Activated T-cell treated with anti-CD3 and anti-CD28 coated beads, Interleukin-2, amount 50 U/mL, for 72 hours (primary cell): ENCODE measurements around the gene SWAP70. TPM values are rescaled to one million over a fixed set of nuclear protein-coding genes. Genes with fewer than 3 reads are reported as not detected.
"Not testable (repeated sequence)": the region's sequence is repeated elsewhere in the genome, so short reads cannot be mapped to it uniquely, and the experiment has no call there.

Experiments used
- ATAC-seq, 2 donors: fragments of 150-1000 bp; cut with Tn5 transposase; replicated peaks in 1 of 2; 2 replicates each; pipeline ENCODE4 v1.10.0; 2021; ENCODE audit warnings: moderate library complexity in 2 of 2, mild to moderate bottlenecking in 1 of 2
- DNase-seq, 2 donors: peaks; one replicate each; pipeline ENCODE4 v3.0.0; 2021 to 2022; ENCODE audit warnings: mixed read lengths in 1 of 2
- H3K27ac Mint-ChIP-seq: one replicate; pipeline ENCODE4 v1.8.0; 2022; ENCODE audit warnings: mild to moderate bottlenecking, moderate library complexity, mixed read lengths
- H3K27me3 Mint-ChIP-seq: one replicate; pipeline ENCODE4 v1.8.0; 2022; ENCODE audit warnings: low read depth, mixed read lengths
- H3K36me3 Mint-ChIP-seq, 2 donors: one replicate each; pipeline ENCODE4 v1.8.0; 2022; ENCODE audit warnings: mixed read lengths in 2 of 2, mild to moderate bottlenecking in 1 of 2; ENCODE audit not compliant: insufficient read depth in 2 of 2
- H3K4me1 Mint-ChIP-seq: one replicate; pipeline ENCODE4 v1.8.0; 2022; ENCODE audit warnings: low read depth, mixed read lengths
- H3K4me3 Mint-ChIP-seq, 2 donors: one replicate each; pipeline ENCODE4 v1.8.0; 2022; ENCODE audit warnings: mild to moderate bottlenecking in 2 of 2, mixed read lengths in 2 of 2, moderate library complexity in 2 of 2
- H3K9me3 Mint-ChIP-seq, 2 donors: one replicate each; pipeline ENCODE4 v1.8.0; 2022; ENCODE audit warnings: mixed read lengths in 2 of 2
- total RNA-seq, 2 donors: library from RNA; stranded (reverse); gene quantifications; one replicate each; pipeline ENCODE4 v1.2.3, GENCODE V29; 2022

SWAP70 gene
- total RNA-seq, result 10 to 100 TPM in 1 of 2 donors, 1 to 10 TPM in 1; 7.7 to 12.4 TPM

DNA sequence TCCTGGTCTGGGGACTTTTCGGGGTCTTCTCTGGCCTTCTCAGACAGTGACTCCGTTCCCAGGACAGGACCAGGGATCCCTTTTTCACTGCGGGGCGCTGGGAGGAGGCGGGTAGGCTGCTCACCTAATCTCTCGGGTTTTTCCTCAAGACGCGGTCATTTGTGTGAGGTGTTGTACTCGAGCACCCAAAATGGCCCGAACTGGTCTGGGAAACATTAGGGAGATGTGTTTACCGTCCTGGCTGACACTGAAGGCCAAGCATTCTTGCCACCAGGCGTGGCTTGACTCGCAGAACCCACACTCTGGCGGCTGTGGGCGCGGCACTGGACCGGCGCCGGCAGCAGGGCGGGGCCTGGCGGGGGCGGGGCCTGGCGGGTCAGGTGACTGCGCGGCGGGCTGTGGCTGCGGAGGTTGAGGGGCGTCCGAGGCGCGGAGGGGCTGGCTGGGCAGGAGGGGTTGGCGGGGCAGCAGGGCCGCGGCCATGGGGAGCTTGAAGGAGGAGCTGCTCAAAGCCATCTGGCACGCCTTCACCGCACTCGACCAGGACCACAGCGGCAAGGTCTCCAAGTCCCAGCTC lies at the start of gene SWAP70:
Gene SWAP70, plus strand, starts transcription at position 379 of the 577 bp plus-strand sequence. Its CDS starts 103 bp downstream, at position 482.
- Mint-ChIP-seq H3K9me3 (peaks cover 2% of the 10 kb centered on the region in 2 donors), H3K27ac (peak within 1 kb of the TSS; percentile 64)

GRCh38 chr11:9615031-9615451 lies 48.8 kb upstream of the SWAP70 start:
- DNase-seq, result peak in 1 of 2 donors; percentile 28
- Mint-ChIP-seq H3K4me1 (peaks cover 61% of the 10 kb centered on the region), H3K27me3 (no peaks in the 10 kb centered on the region), H3K4me3 (peak overlapping the region; percentile 87 to 99), H3K36me3 (no peaks in the 10 kb centered on the region), H3K27ac (no peak overlapping the region), H3K9me3 (no peaks in the 10 kb centered on the region)
- no peak for ATAC-seq

More for the DNA sequence above, at the start of gene SWAP70:
- H3K27me3 Mint-ChIP-seq, result peaks cover 34% of the 10 kb centered on the region
- H3K4me1 Mint-ChIP-seq, result peaks cover 28% of the 10 kb centered on the region
- peak; percentile 96 to 98 for ATAC-seq
- DNase-seq, result peak; percentile 87 to 90
- peak within 1 kb of the TSS; percentile 89 to 90 for H3K4me3 Mint-ChIP-seq
- peaks cover 5 to 17% of the 10 kb centered on the region in 2 donors for H3K36me3 Mint-ChIP-seq

DNA sequence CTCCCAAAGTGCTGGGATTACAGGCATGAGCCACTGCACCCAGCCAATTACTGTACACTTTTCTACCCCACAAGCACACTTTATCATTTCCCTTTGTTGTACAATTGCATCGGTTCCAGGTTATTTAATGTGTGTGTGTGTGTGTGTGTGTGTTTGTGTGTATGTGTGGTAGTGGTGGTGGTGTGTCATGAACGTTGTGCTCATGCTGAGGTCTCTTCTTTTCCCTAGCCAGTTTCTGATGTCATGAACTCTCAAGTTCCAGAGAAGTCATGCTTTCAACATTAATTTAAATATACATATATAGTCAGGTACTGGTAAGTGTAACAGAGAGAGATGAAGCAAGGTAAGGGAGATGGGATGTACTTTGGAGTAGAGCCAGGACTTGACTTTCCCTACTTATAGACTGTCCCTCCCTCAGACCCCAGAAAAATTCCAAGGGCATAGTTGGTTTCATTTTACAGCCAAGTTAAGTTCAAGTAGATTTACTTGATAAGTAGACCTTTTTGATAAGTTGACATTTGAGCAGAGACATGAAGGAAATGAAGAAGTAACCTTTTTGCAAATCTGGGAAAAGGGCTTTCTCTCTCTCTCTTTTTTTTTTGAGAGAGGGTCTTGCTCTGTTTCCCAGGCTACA lies 47.7 kb upstream of the SWAP70 start:
- Mint-ChIP-seq H3K9me3 (no peaks in the 10 kb centered on the region), H3K4me1 (peaks cover 56% of the 10 kb centered on the region), H3K27ac (no peak overlapping the region), H3K27me3 (no peaks in the 10 kb centered on the region), H3K4me3 (no peak overlapping the region), H3K36me3 (no peaks in the 10 kb centered on the region)
- ATAC-seq, result no peak
- no peak for DNase-seq

- DNase-seq, result peak; percentile 37 to 62
- no peaks in the 10 kb centered on the region for H3K36me3 Mint-ChIP-seq
- peak; percentile 19 to 23 for ATAC-seq
- no peaks in the 10 kb centered on the region for H3K27me3 Mint-ChIP-seq
- peak overlapping the region in 1 of 2 donors; percentile 1 for H3K4me3 Mint-ChIP-seq
- H3K27ac Mint-ChIP-seq, result no peak overlapping the region
- H3K9me3 Mint-ChIP-seq, result no peaks in the 10 kb centered on the region
- peaks cover 50% of the 10 kb centered on the region for H3K4me1 Mint-ChIP-seq
Observed at GRCh38 chr11:9616858-9617257, 47.0 kb upstream of the SWAP70 start.

- Mint-ChIP-seq H3K27ac (no peak overlapping the region), H3K4me1 (peaks cover 41% of the 10 kb centered on the region), H3K36me3 (no peaks in the 10 kb centered on the region), H3K27me3 (no peaks in the 10 kb centered on the region), H3K4me3 (no peak overlapping the region), H3K9me3 (no peaks in the 10 kb centered on the region)
- DNase-seq (no peak), ATAC-seq (no peak)
Observed at GRCh38 chr11:9617940-9618339, 45.9 kb upstream of the SWAP70 start.

DNA sequence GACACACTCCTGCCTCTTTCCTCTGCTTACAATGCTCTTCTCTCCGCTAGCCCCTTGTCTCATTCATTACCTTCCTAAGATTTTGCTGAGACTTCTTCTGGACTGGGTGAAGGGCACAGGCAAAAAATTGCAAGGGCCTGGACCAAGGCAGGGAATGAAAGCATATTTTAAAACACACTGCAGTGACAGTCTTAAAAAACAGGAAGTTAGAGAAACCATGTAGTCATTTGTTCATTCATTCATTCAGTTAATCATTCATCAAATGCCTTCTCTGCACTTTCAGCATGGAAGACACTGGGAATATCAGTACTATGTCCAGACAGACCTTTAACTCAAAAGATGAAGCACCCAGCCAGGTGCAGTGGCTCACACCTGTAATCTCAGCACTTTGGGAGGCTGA lies 44.9 kb upstream of the SWAP70 start:
- H3K36me3 Mint-ChIP-seq, result no peaks in the 10 kb centered on the region
- H3K27me3 Mint-ChIP-seq, result no peaks in the 10 kb centered on the region
- ATAC-seq (no peak), DNase-seq (no peak)
- H3K4me3 Mint-ChIP-seq, result no peak overlapping the region
- H3K27ac Mint-ChIP-seq, result no peak overlapping the region
- no peaks in the 10 kb centered on the region for H3K9me3 Mint-ChIP-seq
- peaks cover 31% of the 10 kb centered on the region for H3K4me1 Mint-ChIP-seq

DNA sequence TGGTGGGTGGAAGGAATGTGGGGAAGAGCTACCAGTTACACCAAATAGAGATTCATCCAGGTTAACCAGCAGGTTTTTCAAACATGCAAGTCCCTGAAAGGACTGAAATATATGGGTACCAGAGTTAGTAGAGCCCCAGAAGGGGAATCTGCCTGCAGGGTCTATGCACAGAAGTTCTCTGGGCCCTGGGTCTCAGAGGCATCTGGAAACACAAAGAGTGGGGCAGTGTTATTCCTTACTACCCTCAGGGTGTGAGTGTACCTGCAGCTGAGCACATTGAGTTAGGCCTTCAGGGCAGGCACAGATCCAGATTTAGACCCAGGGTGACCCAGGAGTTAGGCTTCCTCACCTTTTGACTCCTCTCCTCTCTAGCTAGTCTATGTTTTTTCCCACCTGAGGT lies 43.9 kb upstream of the SWAP70 start:
- H3K27ac Mint-ChIP-seq, result no peak overlapping the region

GRCh38 chr11:9622353-9622752 lies 41.5 kb upstream of the SWAP70 start:
- not testable (repeated sequence) for DNase-seq, H3K27ac Mint-ChIP-seq, ATAC-seq, H3K4me1 Mint-ChIP-seq, H3K4me3 Mint-ChIP-seq, H3K27me3 Mint-ChIP-seq, H3K9me3 Mint-ChIP-seq, H3K36me3 Mint-ChIP-seq

More for the DNA sequence above, 43.9 kb upstream of the SWAP70 start:
- ATAC-seq (no peak), DNase-seq (no peak)
- H3K27me3 Mint-ChIP-seq, result no peaks in the 10 kb centered on the region
- H3K9me3 Mint-ChIP-seq, result no peaks in the 10 kb centered on the region
- no peaks in the 10 kb centered on the region for H3K36me3 Mint-ChIP-seq
- no peak overlapping the region for H3K4me3 Mint-ChIP-seq
- H3K4me1 Mint-ChIP-seq, result peaks cover 23% of the 10 kb centered on the region

- not testable (repeated sequence) for H3K4me1 Mint-ChIP-seq, H3K4me3 Mint-ChIP-seq, ATAC-seq
Observed at GRCh38 chr11:9623053-9623452, 40.8 kb upstream of the SWAP70 start.

GRCh38 chr11:9624448-9624847 lies 39.4 kb upstream of the SWAP70 start:
- H3K4me1 Mint-ChIP-seq, result no peaks in the 10 kb centered on the region

More at GRCh38 chr11:9623053-9623452, 40.8 kb upstream of the SWAP70 start:
- H3K27me3 Mint-ChIP-seq, DNase-seq, H3K9me3 Mint-ChIP-seq, H3K27ac Mint-ChIP-seq, H3K36me3 Mint-ChIP-seq: not testable (repeated sequence)

DNA sequence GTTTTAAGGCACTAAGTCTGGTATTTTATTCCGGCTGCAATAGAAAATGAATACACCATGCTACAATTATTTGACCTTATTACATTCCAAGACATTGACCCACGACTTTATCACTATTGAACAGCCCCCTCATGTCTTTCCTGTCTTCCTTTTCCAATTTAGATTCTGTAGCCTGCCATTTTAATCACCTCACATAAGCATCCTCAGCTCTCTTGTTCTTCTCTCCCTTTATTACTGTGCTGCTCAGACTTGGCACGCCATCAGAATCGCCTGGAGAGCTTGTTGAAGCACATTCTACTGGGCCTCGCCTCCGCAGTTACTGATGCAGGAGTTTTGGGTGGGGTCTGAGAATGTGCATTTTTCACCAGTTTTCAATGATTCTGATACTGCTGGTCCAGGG lies 38.7 kb upstream of the SWAP70 start:
- Mint-ChIP-seq H3K36me3 (no peaks in the 10 kb centered on the region), H3K4me1 (no peaks in the 10 kb centered on the region), H3K4me3 (no peak overlapping the region), H3K27ac (no peak overlapping the region), H3K9me3 (no peaks in the 10 kb centered on the region), H3K27me3 (no peaks in the 10 kb centered on the region)
- ATAC-seq, result no peak
- DNase-seq, result no peak

More at GRCh38 chr11:9624448-9624847, 39.4 kb upstream of the SWAP70 start:
- DNase-seq, result no peak
- ATAC-seq, result no peak
- H3K36me3 Mint-ChIP-seq, result no peaks in the 10 kb centered on the region
- H3K4me3 Mint-ChIP-seq, result no peak overlapping the region
- no peak overlapping the region for H3K27ac Mint-ChIP-seq
- no peaks in the 10 kb centered on the region for H3K9me3 Mint-ChIP-seq
- H3K27me3 Mint-ChIP-seq, result no peaks in the 10 kb centered on the region

GRCh38 chr11:9625728-9626127 lies 38.1 kb upstream of the SWAP70 start:
- no peak for ATAC-seq
- Mint-ChIP-seq H3K9me3 (no peaks in the 10 kb centered on the region), H3K27ac (no peak overlapping the region), H3K4me1 (no peaks in the 10 kb centered on the region), H3K36me3 (no peaks in the 10 kb centered on the region), H3K27me3 (no peaks in the 10 kb centered on the region), H3K4me3 (no peak overlapping the region)
- no peak for DNase-seq

- Mint-ChIP-seq H3K9me3 (no peaks in the 10 kb centered on the region), H3K27ac (no peak overlapping the region), H3K36me3 (no peaks in the 10 kb centered on the region), H3K4me3 (no peak overlapping the region), H3K27me3 (no peaks in the 10 kb centered on the region), H3K4me1 (no peaks in the 10 kb centered on the region)
- ATAC-seq, result no peak
- DNase-seq, result no peak
Observed at GRCh38 chr11:9626496-9627394, 37.1 kb upstream of the SWAP70 start.
